OCI-LY7 (cell line): ENCODE measurements around the gene TMBIM1. TPM values are rescaled to one million over a fixed set of nuclear protein-coding genes. Genes with fewer than 3 reads are reported as not detected.
A peak's percentile ranks its signal among the peaks of the same experiment; 100 is the strongest.

Experiments
- BruUV-seq: library from RNA; stranded (reverse); fragments of 400-500 nt; replicated peaks from 2 replicates; lab custom pipeline; 2021; lab: Mats Ljungman, UMichigan
- CTCF ChIA-PET: fragments of 300-600 bp; sonication (Branson Sonifier 250); formaldehyde crosslinking; loops from one replicate; lab custom pipeline; 2022; ENCODE audit warnings: antibody characterized with exemption; ENCODE audit not compliant: unreplicated experiment; lab: Charles Lee
- POLR2A ChIA-PET: fragments of 300-600 bp; sonication (Branson Sonifier 250); formaldehyde crosslinking; loops from one replicate; lab custom pipeline; 2022; ENCODE audit warnings: antibody characterized with exemption; lab: Charles Lee
- DNase-seq: peaks from one replicate; pipeline ENCODE4 v3.0.0-alpha.2; 2015; ENCODE audit warnings: low spot score
- H2AFZ ChIP-seq: fragments of 200-600 bp; sonication (generic), shearing (Covaris generic); 2 replicates; pipeline ENCODE4 v1.6.1; 2014; ENCODE audit warnings: mild to moderate bottlenecking, antibody characterized with exemption, low read length, moderate library complexity
- H3K27ac ChIP-seq: fragments of 200-600 bp; sonication (generic); 2 replicates; pipeline ENCODE4 v1.5.1; 2014; ENCODE audit warnings: mixed run types, low read depth, mild to moderate bottlenecking, moderate library complexity, low read length, inconsistent platforms; ENCODE audit not compliant: poor library complexity, severe bottlenecking
- H3K36me3 ChIP-seq: fragments of 200-600 bp; sonication (generic); 2 replicates; pipeline ENCODE4 v1.6.1; 2014; ENCODE audit warnings: mild to moderate bottlenecking, antibody characterized with exemption, low read length, moderate library complexity, mixed read lengths; ENCODE audit not compliant: insufficient read depth
- H3K4me1 ChIP-seq: fragments of 200-600 bp; sonication (generic); 2 replicates; pipeline ENCODE4 v1.5.1; 2014; ENCODE audit warnings: mild to moderate bottlenecking, low read length; ENCODE audit not compliant: insufficient read depth, poor library complexity, severe bottlenecking
- H3K4me2 ChIP-seq: fragments of 200-600 bp; sonication (generic); 2 replicates; pipeline ENCODE4 v1.6.1; 2014; ENCODE audit warnings: mild to moderate bottlenecking, low read length
- H3K4me3 ChIP-seq: fragments of 200-600 bp; sonication (generic); 2 replicates; pipeline ENCODE4 v1.5.1; 2014; ENCODE audit warnings: mild to moderate bottlenecking, low read depth, low read length; ENCODE audit not compliant: poor library complexity, severe bottlenecking
- H3K79me2 ChIP-seq: fragments of 200-600 bp; sonication (generic); 2 replicates; pipeline ENCODE4 v1.6.1; 2016; ENCODE audit warnings: low read depth, mild to moderate bottlenecking, low read length, moderate library complexity, mixed read lengths; ENCODE audit not compliant: insufficient read depth
- H3K9me2 ChIP-seq: fragments of 200-600 bp; sonication (generic); 2 replicates; pipeline ENCODE4 v1.6.1; 2016; ENCODE audit warnings: mild to moderate bottlenecking, low read length, mixed read lengths; ENCODE audit not compliant: insufficient read depth
- H3K9me3 ChIP-seq: fragments of 200-600 bp; sonication (generic); 2 replicates; pipeline ENCODE4 v1.6.1; 2014; ENCODE audit warnings: mild to moderate bottlenecking, mixed run types, low read length, mixed read lengths
- H4K20me1 ChIP-seq: fragments of 200-600 bp; sonication (generic); 2 replicates; pipeline ENCODE4 v1.6.1; 2014; ENCODE audit warnings: mild to moderate bottlenecking, antibody characterized with exemption, low read length, moderate library complexity, mixed read lengths; ENCODE audit not compliant: insufficient read depth
- EZH2phosphoT487 ChIP-seq: fragments of 200-600 bp; sonication (generic); IDR thresholded peaks from 2 replicates; pipeline ENCODE4 v1.6.1; 2018; ENCODE audit warnings: low read depth, borderline replicate concordance, mild to moderate bottlenecking, mixed run types, antibody characterized with exemption, low read length, moderate library complexity, mixed read lengths
- intact Hi-C: fragments of 100-400 bp; cut with micrococcal nuclease; formaldehyde crosslinking; loops from one replicate; pipeline ENCODE4 v1.10.0; 2022; ENCODE audit not compliant: unreplicated experiment
- total RNA-seq, 2 experiments: library from RNA; depleted of rRNA in 1 of 2; stranded (reverse); fragments of >200 nt in 1 of 2; shearing (Covaris generic) in 1 of 2; gene quantifications; 2 replicates each; pipeline ENCODE4 v1.2.3, GENCODE V29; 2014 to 2022
- TF ChIP-seq, protein P1 (sequence below): fragments of 200-600 bp; sonication (generic); conservative IDR thresholded peaks from 2 replicates; pipeline ENCODE4 v1.5.1; 2014; ENCODE audit warnings: mild to moderate bottlenecking, antibody characterized with exemption, low read length, moderate library complexity, mixed read lengths

The TMBIM1 gene
- total RNA-seq, 2 experiments from 2014 or later: 27.6 to 30.3 TPM

DNA sequence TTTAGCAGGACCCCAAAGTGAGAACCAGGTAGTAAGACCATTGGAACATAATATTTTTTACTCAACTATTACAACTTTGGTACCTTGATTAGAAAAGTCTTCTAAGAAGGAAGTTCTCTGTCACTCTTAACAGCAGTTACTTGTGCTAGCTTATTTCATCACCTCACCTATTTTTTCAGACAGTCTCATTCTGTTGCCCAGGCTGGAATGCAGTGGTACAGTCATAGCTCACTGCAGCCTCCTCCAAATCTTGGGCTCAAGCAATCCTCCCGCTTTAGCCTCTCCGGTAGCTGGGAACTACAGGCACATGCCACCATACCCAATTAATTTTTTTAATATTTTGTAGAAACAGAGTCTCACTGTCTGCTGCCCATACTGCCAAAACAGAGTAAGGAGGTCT lies 57.3 kb downstream of the TMBIM1 start:
- no peak for DNase-seq
- Histone ChIP-seq H3K36me3 (peaks cover 99% of the 10 kb centered on the region), H3K27ac (no peak overlapping the region), H3K4me1 (peaks cover 11% of the 10 kb centered on the region), H3K9me2 (no peaks in the 10 kb centered on the region), H3K79me2 (peaks cover 13% of the 10 kb centered on the region; the same call in 1 of the 2 replicates), H3K4me3 (no peak overlapping the region), H2AFZ (no peak overlapping the region), H3K9me3 (no peaks in the 10 kb centered on the region), H4K20me1 (no peaks in the 10 kb centered on the region), H3K4me2 (no peak overlapping the region)
- TF ChIP-seq EZH2phosphoT487: no peak
- ChIA-PET CTCF (no interaction called here), POLR2A (interaction anchor here (0.6 to 0.8 kb wide), 2 partner anchors 17 to 459 kb away, joined by 4 to 6 read pairs; no protein-coding TSS in a partner anchor)
- no TSS peak for BruUV-seq
- intact Hi-C loops: no loop called here

DNA sequence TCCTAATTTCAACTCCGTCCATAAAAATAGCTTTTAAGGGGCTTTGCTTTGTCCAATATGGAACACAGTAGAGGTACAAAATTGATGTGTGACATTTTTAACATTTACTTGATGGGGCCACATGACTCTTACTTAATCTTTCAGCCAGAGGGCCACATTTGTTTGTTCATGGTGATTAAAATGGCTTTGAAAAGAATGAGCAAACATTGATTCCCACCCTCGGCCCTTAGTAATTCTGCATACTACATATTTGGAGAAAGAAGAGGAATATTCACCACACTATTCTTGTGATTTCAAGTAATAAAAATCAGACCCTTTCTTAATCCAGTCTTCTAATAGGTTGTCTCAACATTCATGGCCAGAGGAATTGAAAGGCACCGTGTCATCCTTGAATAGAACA lies 57.8 kb downstream of the TMBIM1 start:
- no peaks in the 10 kb centered on the region for H3K9me2 ChIP-seq
- peaks cover 16% of the 10 kb centered on the region for H3K4me1 ChIP-seq
- H3K9me3 ChIP-seq: no peaks in the 10 kb centered on the region
- TSS peak; percentile 21 for BruUV-seq
- no peak overlapping the region for H2AFZ ChIP-seq
- ChIA-PET CTCF (no interaction called here), POLR2A (interaction anchor here (0.8 to 1.0 kb wide), 2 partner anchors 13 to 16 kb away, joined by 3 to 6 read pairs; no protein-coding TSS in a partner anchor)
- H3K36me3 ChIP-seq: peaks cover 99% of the 10 kb centered on the region
- peaks cover 18% of the 10 kb centered on the region; the same call in 1 of the 2 replicates for H3K79me2 ChIP-seq
- no peak overlapping the region for H3K27ac ChIP-seq
- intact Hi-C loops: no loop called here
- TF ChIP-seq, protein P1, sequence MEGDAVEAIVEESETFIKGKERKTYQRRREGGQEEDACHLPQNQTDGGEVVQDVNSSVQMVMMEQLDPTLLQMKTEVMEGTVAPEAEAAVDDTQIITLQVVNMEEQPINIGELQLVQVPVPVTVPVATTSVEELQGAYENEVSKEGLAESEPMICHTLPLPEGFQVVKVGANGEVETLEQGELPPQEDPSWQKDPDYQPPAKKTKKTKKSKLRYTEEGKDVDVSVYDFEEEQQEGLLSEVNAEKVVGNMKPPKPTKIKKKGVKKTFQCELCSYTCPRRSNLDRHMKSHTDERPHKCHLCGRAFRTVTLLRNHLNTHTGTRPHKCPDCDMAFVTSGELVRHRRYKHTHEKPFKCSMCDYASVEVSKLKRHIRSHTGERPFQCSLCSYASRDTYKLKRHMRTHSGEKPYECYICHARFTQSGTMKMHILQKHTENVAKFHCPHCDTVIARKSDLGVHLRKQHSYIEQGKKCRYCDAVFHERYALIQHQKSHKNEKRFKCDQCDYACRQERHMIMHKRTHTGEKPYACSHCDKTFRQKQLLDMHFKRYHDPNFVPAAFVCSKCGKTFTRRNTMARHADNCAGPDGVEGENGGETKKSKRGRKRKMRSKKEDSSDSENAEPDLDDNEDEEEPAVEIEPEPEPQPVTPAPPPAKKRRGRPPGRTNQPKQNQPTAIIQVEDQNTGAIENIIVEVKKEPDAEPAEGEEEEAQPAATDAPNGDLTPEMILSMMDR: no peak
- TF ChIP-seq EZH2phosphoT487: no peak
- no peak overlapping the region for H3K4me2 ChIP-seq
- H3K4me3 ChIP-seq: no peak overlapping the region
- no peak for DNase-seq
- no peaks in the 10 kb centered on the region for H4K20me1 ChIP-seq

DNA sequence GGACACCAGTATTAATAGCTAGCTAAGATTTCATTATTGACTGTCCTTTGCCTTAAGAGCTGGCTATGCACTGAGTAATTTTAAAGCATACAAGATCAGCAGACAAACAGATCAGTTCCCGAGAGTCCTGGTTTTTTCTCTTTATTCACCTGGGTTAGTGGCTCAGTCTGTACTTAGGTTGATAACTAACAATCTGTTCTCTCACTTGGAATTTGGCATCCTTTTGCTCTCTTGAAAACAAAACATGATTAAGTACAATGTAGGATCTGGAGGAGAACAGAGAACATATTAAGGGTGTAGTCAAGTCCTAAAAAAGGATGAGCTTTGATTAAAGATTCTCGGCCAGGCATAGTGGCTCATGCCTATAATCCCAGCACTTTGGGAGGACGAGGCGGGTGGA lies 58.8 kb downstream of the TMBIM1 start:
- CTCF ChIA-PET: no interaction called here
- BruUV-seq: no TSS peak
- POLR2A ChIA-PET: interaction anchor here (1.0 kb wide), 1 partner anchor 12 kb away, joined by 3 read pairs; no protein-coding TSS in a partner anchor
- Histone ChIP-seq H3K4me2 (no peak overlapping the region), H3K27ac (no peak overlapping the region), H3K9me3 (no peaks in the 10 kb centered on the region), H3K79me2 (peaks cover 26% of the 10 kb centered on the region; the same call in 1 of the 2 replicates), H3K4me1 (peaks cover 26% of the 10 kb centered on the region), H3K9me2 (no peaks in the 10 kb centered on the region), H2AFZ (no peak overlapping the region), H4K20me1 (peaks cover 2% of the 10 kb centered on the region; the same call in 1 of the 2 replicates), H3K4me3 (no peak overlapping the region), H3K36me3 (peaks cover 99% of the 10 kb centered on the region)
- no peak for DNase-seq
- no peak for TF ChIP-seq EZH2phosphoT487
- TF ChIP-seq, protein P1: no peak
- intact Hi-C loops: no loop called here
